H1 (cell line): ENCODE measurements around the gene MTFMT. TPM values are rescaled to one million over a fixed set of nuclear protein-coding genes. Genes with fewer than 3 reads are reported as not detected.

ENCODE experiments used
- CTCF ChIA-PET: fragments of 300-600 bp; sonication (Branson Sonifier 250); formaldehyde crosslinking; loops from one replicate; lab custom pipeline; 2021; ENCODE audit not compliant: partially characterized antibody; lab: Charles Lee
- POLR2A ChIA-PET: fragments of 300-600 bp; sonication (Branson Sonifier 250); formaldehyde crosslinking; loops from one replicate; lab custom pipeline; 2021; ENCODE audit warnings: inconsistent platforms; ENCODE audit not compliant: partially characterized antibody; lab: Charles Lee
- DNase-seq, 2 experiments: peaks; one replicate each; pipeline versions ENCODE4 v3.0.0 to v3.0.0-alpha.2; 2010 to 2022; ENCODE audit warnings: low spot score in 2 of 2, low read depth in 1 of 2, mixed read lengths in 1 of 2
- FAIRE-seq: peaks from 2 replicates; lab custom pipeline; 2011; peaks lifted over from hg19 to GRCh38; lab: Jason Lieb, UNC
- H2AFZ ChIP-seq: 2 replicates; pipeline ENCODE4 v1.8.1; 2012; ENCODE audit warnings: low read length, inconsistent platforms
- H2AK5ac ChIP-seq: 2 replicates; pipeline ENCODE4 v1.6.1; 2013; ENCODE audit warnings: low read depth, low read length
- H2BK120ac ChIP-seq: replicated peaks from 2 replicates; pipeline ENCODE3; 2013; ENCODE audit warnings: low read depth, low read length, inconsistent platforms
- H2BK12ac ChIP-seq: 2 replicates; pipeline ENCODE4 v1.6.1; 2013; ENCODE audit warnings: low read depth, low read length
- H2BK15ac ChIP-seq: 2 replicates; pipeline ENCODE4 v1.6.1; 2013; ENCODE audit warnings: low read length
- H2BK20ac ChIP-seq: 2 replicates; pipeline ENCODE4 v1.6.1; 2013; ENCODE audit warnings: low read length
- H2BK5ac ChIP-seq: 2 replicates; pipeline ENCODE4 v1.6.1; 2013; ENCODE audit warnings: low read depth, low read length
- H3K14ac ChIP-seq: 2 replicates; pipeline ENCODE4 v1.6.1; 2013; ENCODE audit warnings: inconsistent platforms; ENCODE audit not compliant: insufficient read length
- H3K18ac ChIP-seq: 2 replicates; pipeline ENCODE4 v1.6.1; 2013; ENCODE audit warnings: low read length; ENCODE audit errors: extremely low read depth
- H3K23ac ChIP-seq: 2 replicates; pipeline ENCODE4 v1.6.1; 2013; ENCODE audit warnings: inconsistent platforms; ENCODE audit not compliant: insufficient read length
- H3K23me2 ChIP-seq: 2 replicates; pipeline ENCODE4 v1.6.1; 2013; ENCODE audit warnings: low read depth, low read length
- H3K27ac ChIP-seq: 2 replicates; pipeline ENCODE4 v1.6.1; 2011; ENCODE audit warnings: low read depth, low read length, inconsistent platforms
- H3K27me3 ChIP-seq, 4 experiments: replicated peaks in 1 of 4; 1 replicate in 1 of 4; 2 replicates in 3 of 4; pipeline versions ENCODE4 v1.6.1 to v1.8.1; 2011 to 2013; ENCODE audit warnings: low read length in 3 of 4, mild to moderate bottlenecking in 3 of 4, inconsistent platforms in 2 of 4, mixed read lengths in 2 of 4, moderate library complexity in 1 of 4; ENCODE audit not compliant: control insufficient read depth in 3 of 4, insufficient read depth in 3 of 4; ENCODE audit errors: extremely low read depth in 1 of 4
- H3K36me3 ChIP-seq, 4 experiments: 2 replicates each; pipeline versions ENCODE4 v1.6.1 to v1.8.1; 2011 to 2013; ENCODE audit warnings: mild to moderate bottlenecking in 4 of 4, low read length in 3 of 4, moderate library complexity in 2 of 4, control low read depth in 1 of 4, inconsistent platforms in 1 of 4; ENCODE audit not compliant: insufficient read depth in 4 of 4, control insufficient read depth in 2 of 4
- H3K4ac ChIP-seq: replicated peaks from 2 replicates; pipeline ENCODE3; 2013; ENCODE audit warnings: low read length, low read depth, mixed read lengths, inconsistent platforms; ENCODE audit not compliant: insufficient read length
- H3K4me1 ChIP-seq, 4 experiments: replicated peaks in 1 of 4; 1 replicate in 1 of 4; 2 replicates in 3 of 4; pipeline versions ENCODE4 v1.6.1 to v1.8.1; 2011 to 2013; ENCODE audit warnings: low read length in 3 of 4, inconsistent platforms in 2 of 4, mixed read lengths in 1 of 4; ENCODE audit not compliant: insufficient read depth in 4 of 4, control insufficient read depth in 3 of 4
- H3K4me2 ChIP-seq, 2 experiments: 2 replicates each; pipeline versions ENCODE4 v1.6.1 to v1.8.1; 2011 to 2013; ENCODE audit warnings: low read depth in 2 of 2, low read length in 2 of 2, control low read depth in 1 of 2, inconsistent platforms in 1 of 2, mild to moderate bottlenecking in 1 of 2; ENCODE audit not compliant: insufficient read depth in 1 of 2
- H3K4me3 ChIP-seq, 4 experiments: fragments of 200-600, 300-600 bp in 1 of 4; sonication (generic), shearing (Covaris generic), sonication (Bioruptor Twin) in 1 of 4; 2 replicates each; pipeline versions ENCODE4 v1.5.1 to v1.8.1; 2011 to 2016; ENCODE audit warnings: low read length in 4 of 4, low read depth in 3 of 4, control low read depth in 2 of 4, inconsistent platforms in 2 of 4, mild to moderate bottlenecking in 2 of 4, mixed read lengths in 1 of 4, moderate library complexity in 1 of 4; ENCODE audit not compliant: insufficient read depth in 2 of 4; ENCODE audit errors: extremely low read depth in 1 of 4
- H3K56ac ChIP-seq: replicated peaks from 2 replicates; pipeline ENCODE3; 2013; ENCODE audit warnings: low read depth, mild to moderate bottlenecking, mixed read lengths, low read length, inconsistent platforms; ENCODE audit not compliant: insufficient read length
- H3K79me1 ChIP-seq: 2 replicates; pipeline ENCODE4 v1.6.1; 2013; ENCODE audit warnings: low read depth, low read length, control low read depth
- H3K79me2 ChIP-seq, 2 experiments: 2 replicates each; pipeline versions ENCODE4 v1.6.1 to v1.8.1; 2012 to 2013; ENCODE audit warnings: low read length in 2 of 2, mild to moderate bottlenecking in 2 of 2, inconsistent platforms in 1 of 2; ENCODE audit not compliant: insufficient read depth in 2 of 2, control insufficient read depth in 1 of 2
- H3K9ac ChIP-seq, 4 experiments: replicated peaks in 1 of 4; 1 replicate in 1 of 4; 2 replicates in 3 of 4; pipeline versions ENCODE4 v1.6.1 to v1.8.1; 2011 to 2013; ENCODE audit warnings: low read depth in 3 of 4, low read length in 3 of 4, control low read depth in 2 of 4, mild to moderate bottlenecking in 2 of 4, moderate library complexity in 2 of 4, inconsistent platforms in 1 of 4; ENCODE audit errors: extremely low read depth in 1 of 4
- H3K9me3 ChIP-seq, 2 experiments: 2 replicates each; pipeline versions ENCODE4 v1.6.1 to v1.8.1; 2012 to 2013; ENCODE audit warnings: mild to moderate bottlenecking in 2 of 2, moderate library complexity in 2 of 2, control low read depth in 1 of 2, inconsistent platforms in 1 of 2, low read depth in 1 of 2, low read length in 1 of 2, mixed read lengths in 1 of 2; ENCODE audit not compliant: insufficient read depth in 2 of 2
- H4K20me1 ChIP-seq, 2 experiments: replicated peaks in 1 of 2; 2 replicates each; pipeline versions ENCODE3 to v1.8.1; 2011 to 2013; ENCODE audit warnings: inconsistent platforms in 2 of 2, low read length in 2 of 2, mild to moderate bottlenecking in 1 of 2; ENCODE audit not compliant: insufficient read depth in 2 of 2, control insufficient read depth in 1 of 2
- H4K5ac ChIP-seq: 2 replicates; pipeline ENCODE4 v1.6.1; 2013; ENCODE audit warnings: low read length, low read depth, mixed read lengths, inconsistent platforms; ENCODE audit not compliant: insufficient read length
- H4K8ac ChIP-seq: 2 replicates; pipeline ENCODE4 v1.8.0; 2013; ENCODE audit warnings: mild to moderate bottlenecking, moderate library complexity, low read length, inconsistent platforms; ENCODE audit not compliant: insufficient read depth; ENCODE audit errors: extremely low read depth
- H4K91ac ChIP-seq: replicated peaks from 2 replicates; pipeline ENCODE3; 2013; ENCODE audit warnings: low read length, mixed read lengths, inconsistent platforms; ENCODE audit not compliant: insufficient read length
- GTF2F1 ChIP-seq: IDR thresholded peaks from 2 replicates; pipeline ENCODE4 v1.6.1; 2012; ENCODE audit warnings: low read depth, low read length, improper control_type of control experiment, borderline replicate concordance
- KDM5A ChIP-seq: fragments of 200-600 bp; IDR thresholded peaks from 2 replicates; pipeline ENCODE4 v1.7.1; 2012; ENCODE audit warnings: mild to moderate bottlenecking, low read length, inconsistent platforms, mixed read lengths
- YY1 ChIP-seq: IDR thresholded peaks from 2 replicates; pipeline ENCODE4 v1.6.1; 2011; ENCODE audit warnings: low read depth, mild to moderate bottlenecking, low read length
- whole genome bisulfite sequencing, 2 experiments: shearing (Covaris generic) in 1 of 2; methylation state at CpG; one replicate each; pipeline versions ENCODE4 v1.1.6 to v1.1.7; 2013 to 2015; ENCODE audit warnings: low lambda C conversion rate in 2 of 2, mixed read lengths in 2 of 2, inconsistent platforms in 1 of 2, low coverage in 1 of 2, missing lambda C conversion rate in 1 of 2; ENCODE audit not compliant: insufficient replicate concordance in 2 of 2, insufficient coverage in 1 of 2, insufficient read length in 1 of 2; ENCODE audit errors: extremely low coverage in 1 of 2, missing lambda C conversion rate in 1 of 2; 5-methylcytosine and 5-hydroxymethylcytosine counted together
- polyA plus RNA-seq, 7 experiments: library from polyadenylated mRNA; depleted of rRNA in 3 of 7; stranded (reverse) in 5 of 7; unstranded in 2 of 7; fragments of >200 nt in 5 of 7; fragments of 200-250 nt in 2 of 7; gene quantifications; 1 replicate in 5 of 7; 2 replicates in 1 of 7; 4 replicates in 1 of 7; pipeline versions ENCODE4 v1.2.1 to v1.2.3, GENCODE V29; 2011 to 2013; ENCODE audit warnings: missing spikeins in 2 of 7, mixed read lengths in 2 of 7
- total RNA-seq: library from RNA; stranded (reverse); fragmentation: NEBNext Ultra II Directional; extraction: Animal tissue kit (Norgen Biotek cat#: 25700); gene quantifications from 2 replicates; pipeline ENCODE4 v1.2.1, GENCODE V29; 2021

The MTFMT gene
- total and polyA plus RNA-seq, 2 of the 8 experiments (the other 6 are each of a cell fraction or from before 2014, with no cell fraction given), result 7.7 to 20.8 TPM

DNA sequence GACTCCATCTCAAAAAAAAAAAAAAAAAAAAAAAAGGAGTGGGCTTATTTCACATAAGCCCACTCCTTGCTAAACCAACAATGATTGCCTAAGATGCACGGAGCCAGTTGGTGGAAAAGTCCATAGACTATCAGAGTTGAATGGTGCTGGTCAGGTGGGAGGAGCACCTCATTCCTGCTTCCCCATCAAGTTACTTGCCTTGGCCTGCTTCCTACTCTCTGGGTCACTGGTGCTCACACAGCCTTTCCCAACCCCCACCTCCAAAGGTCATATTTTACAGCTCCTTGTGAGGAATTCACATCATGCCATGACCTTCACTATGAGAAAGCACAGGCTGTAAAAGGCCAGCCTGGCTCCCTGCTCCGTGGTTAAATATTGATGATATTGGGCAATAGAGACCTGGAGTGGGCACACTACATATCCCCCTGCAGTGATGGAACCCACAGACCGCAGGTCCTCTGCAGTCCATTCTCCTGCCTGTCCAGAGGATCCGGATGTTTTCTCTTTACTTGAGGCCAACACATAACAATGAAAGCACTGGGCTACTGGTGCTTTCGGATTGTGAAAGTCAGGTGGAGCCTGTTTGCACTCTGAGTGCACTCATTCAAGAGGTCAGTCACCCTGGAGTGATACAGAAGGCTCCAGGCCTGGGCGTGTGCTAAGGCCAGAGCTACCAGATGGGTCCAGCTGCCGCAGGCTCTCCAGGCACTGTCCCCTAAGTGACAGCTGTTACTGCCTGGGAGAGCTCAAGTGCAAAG is 15.5 kb upstream of the MTFMT start, which contains the start of gene SLC51B:
Gene SLC51B, plus strand, starts transcription at position 664 of the 758 bp plus-strand sequence. CDS start 4,618 bp downstream, outside the sequence.
- Histone ChIP-seq H3K79me1 (no peaks in the 10 kb centered on the region), H4K5ac (no peak within 1 kb of the TSS), H2BK15ac (no peak within 1 kb of the TSS), H2BK12ac (no peak within 1 kb of the TSS), H2BK120ac (no peak within 1 kb of the TSS), H3K56ac (no peak within 1 kb of the TSS), H4K91ac (no peak within 1 kb of the TSS), H3K4me3 (no peak within 1 kb of the TSS), H3K14ac (no peak within 1 kb of the TSS), H3K4ac (no peak within 1 kb of the TSS), H3K18ac (no peak within 1 kb of the TSS), H4K20me1 (no peaks in the 10 kb centered on the region), H3K4me1 (no peaks in the 10 kb centered on the region; a peak in 1 of 7 replicates), H4K8ac (no peak within 1 kb of the TSS), H3K23me2 (no peaks in the 10 kb centered on the region), H3K27ac (no peak within 1 kb of the TSS), H3K27me3 (no peaks in the 10 kb centered on the region; a peak in 2 of 7 replicates), H2AFZ (no peak within 1 kb of the TSS), H3K36me3 (no peaks in the 10 kb centered on the region), H3K9me3 (no peaks in the 10 kb centered on the region), H3K9ac (no peak within 1 kb of the TSS), H2BK20ac (no peak within 1 kb of the TSS), H3K4me2 (no peak within 1 kb of the TSS), H3K79me2 (no peaks in the 10 kb centered on the region), H3K23ac (no peak within 1 kb of the TSS), H2AK5ac (no peak within 1 kb of the TSS), H2BK5ac (no peak within 1 kb of the TSS)
- TF ChIP-seq YY1 (no peak), GTF2F1 (no peak), KDM5A (no peak)
- ChIA-PET POLR2A (interaction anchor here (1.8 kb wide), 1 partner anchor 23 kb away, joined by 4 read pairs; no protein-coding TSS in a partner anchor), CTCF (interaction anchor here (1.3 to 33.2 kb wide), 4 partner anchors 9 to 57 kb away, joined by 4 to 1213 read pairs (median 42); partner anchors contain the start of genes KBTBD13 and RASL12)
- DNase-seq (no peak), FAIRE-seq (no peak)
- 85% methylated on average over 7 of the region's 7 CpGs; no CpG with 5 or more reads in 1 of the 2 experiments for WGBS, 2 experiments
